A549 (cell line): ENCODE measurements around the gene SHROOM2. TPM values are rescaled to one million over a fixed set of nuclear protein-coding genes. Genes with fewer than 3 reads are reported as not detected.

Source experiments
- ATAC-seq, 2 experiments: fragments of 200-7000 bp in 1 of 2; fragments of >200 bp in 1 of 2; cut with Nextera tagmentation in 1 of 2; cut with Tn5 transposase in 1 of 2; 3 replicates each; pipeline versions ENCODE4 v1.8.0 to v1.9.1; 2018 to 2020; ENCODE audit warnings: mild to moderate bottlenecking in 1 of 2, moderate library complexity in 1 of 2
- CTCF ChIA-PET: fragments of 300-600 bp; sonication (Branson Sonifier 250); formaldehyde crosslinking; extraction: SDS; loops from one replicate; lab custom pipeline; 2021; ENCODE audit warnings: antibody characterized with exemption, inconsistent platforms; lab: Yijun Ruan, JAX
- POLR2A ChIA-PET: fragments of 350-600 bp; formaldehyde crosslinking; extraction: SDS; loops from one replicate; lab custom pipeline; 2021; ENCODE audit warnings: antibody characterized with exemption, inconsistent platforms; lab: Yijun Ruan, JAX
- DNase-seq, 2 experiments: peaks; one replicate each; pipeline versions ENCODE4 v3.0.0 to v3.0.0-alpha.2; 2011 to 2016; ENCODE audit warnings: low read depth in 1 of 2, low spot score in 1 of 2
- FAIRE-seq: peaks from 2 replicates; lab custom pipeline; 2011; peaks lifted over from hg19 to GRCh38; lab: Jason Lieb, UNC
- H3K27ac ChIP-seq, 2 experiments: fragments of >200 bp; sonication (Bioruptor Twin); formaldehyde crosslinking; 3 replicates each; pipeline ENCODE4 v1.5.1; 2016 to 2017
- H3K4me1 ChIP-seq: fragments of >200 bp; sonication (Bioruptor Twin); formaldehyde crosslinking; 3 replicates; pipeline ENCODE4 v1.6.1; 2016
- H3K4me2 ChIP-seq: fragments of >200 bp; sonication (Bioruptor Twin); formaldehyde crosslinking; 3 replicates; pipeline ENCODE4 v1.6.1; 2016
- H3K4me3 ChIP-seq: fragments of >200 bp; sonication (Bioruptor Twin); formaldehyde crosslinking; 3 replicates; pipeline ENCODE4 v1.5.1; 2016
- H3K9me3 ChIP-seq: fragments of >200 bp; sonication (Bioruptor Twin); formaldehyde crosslinking; 3 replicates; pipeline ENCODE4 v1.6.1; 2016
- ATOH8 ChIP-seq: fragments of 250-450 bp; sonication (Bioruptor Pico); IDR thresholded peaks from 2 replicates; pipeline ENCODE4 v1.5.0; 2020; ENCODE audit warnings: low read depth, mild to moderate bottlenecking, moderate library complexity
- CBX2 ChIP-seq: fragments of 200-600 bp; sonication (generic); IDR thresholded peaks from 2 replicates; pipeline ENCODE4 v1.6.1; 2016; ENCODE audit warnings: low read depth, mild to moderate bottlenecking, borderline replicate concordance
- CHD2 ChIP-seq: fragments of 150-350 bp; IDR thresholded peaks from 2 replicates; pipeline ENCODE4 v1.6.1; 2014; ENCODE audit warnings: low read length; ENCODE audit not compliant: partially characterized antibody
- E2F6 ChIP-seq: IDR thresholded peaks from 2 replicates; pipeline ENCODE4 v1.6.1; 2012; ENCODE audit warnings: low read depth, borderline replicate concordance
- EHF ChIP-seq: fragments of 250-450 bp; sonication (Bioruptor Pico); IDR thresholded peaks from 2 replicates; pipeline ENCODE4 v1.5.0; 2020; ENCODE audit warnings: mild to moderate bottlenecking
- EHMT2 ChIP-seq: fragments of 200-600 bp; sonication (generic); IDR thresholded peaks from 2 replicates; pipeline ENCODE4 v1.6.1; 2016; ENCODE audit warnings: antibody characterized with exemption, low read depth, mild to moderate bottlenecking, moderate library complexity
- EP300 ChIP-seq, 2 experiments: fragments of >200 bp; sonication (Bioruptor Twin); formaldehyde crosslinking; IDR thresholded peaks; 2 replicates in 1 of 2; 3 replicates in 1 of 2; pipeline ENCODE4 v1.6.1; 2016 to 2017
- HES2 ChIP-seq: fragments of >200 bp; sonication (Bioruptor Twin); formaldehyde crosslinking; IDR thresholded peaks from 2 replicates; pipeline ENCODE4 v1.6.1; 2016
- JUN ChIP-seq, 2 experiments: fragments of >200 bp; sonication (Bioruptor Twin); formaldehyde crosslinking; IDR thresholded peaks; 2 replicates in 1 of 2; 3 replicates in 1 of 2; pipeline ENCODE4 v1.6.1; 2016 to 2017
- MAZ ChIP-seq: fragments of 150-350 bp; IDR thresholded peaks from 2 replicates; pipeline ENCODE4 v1.6.1; 2014; ENCODE audit warnings: antibody characterized with exemption, low read depth, low read length, borderline replicate concordance
- NFE2L2 ChIP-seq: fragments of 150-350 bp; conservative IDR thresholded peaks from 2 replicates; pipeline ENCODE4 v1.6.1; 2014; ENCODE audit warnings: low read length
- NPAS2 ChIP-seq: fragments of 250-450 bp; sonication (Bioruptor Pico); IDR thresholded peaks from 2 replicates; pipeline ENCODE4 v1.8.0; 2022; ENCODE audit warnings: mild to moderate bottlenecking, moderate library complexity, borderline replicate concordance
- NR3C1 ChIP-seq: fragments of >200 bp; sonication (Bioruptor Twin); formaldehyde crosslinking; IDR thresholded peaks from 3 replicates; pipeline ENCODE4 v1.6.1; 2017
- PHF8 ChIP-seq: fragments of 200-600 bp; sonication (generic); IDR thresholded peaks from 2 replicates; pipeline ENCODE4 v1.6.1; 2016; ENCODE audit warnings: low read depth, mild to moderate bottlenecking, antibody characterized with exemption, moderate library complexity, borderline replicate concordance
- RARB ChIP-seq: fragments of 250-450 bp; sonication (Bioruptor Pico); IDR thresholded peaks from 2 replicates; pipeline ENCODE4 v1.8.0; 2021; ENCODE audit warnings: mild to moderate bottlenecking, moderate library complexity
- SREBF2 ChIP-seq: fragments of 450-650 bp; IDR thresholded peaks from 2 replicates; pipeline ENCODE4 v1.6.1; 2014; ENCODE audit warnings: mild to moderate bottlenecking, moderate library complexity
- TFCP2L1 ChIP-seq: fragments of 250-450 bp; sonication (Bioruptor Pico); IDR thresholded peaks from 2 replicates; pipeline ENCODE4 v1.5.0; 2021; ENCODE audit warnings: mild to moderate bottlenecking
- TP53 ChIP-seq: fragments of 250-450 bp; sonication (Bioruptor Pico); IDR thresholded peaks from 2 replicates; pipeline ENCODE4 v1.5.0; 2021; ENCODE audit warnings: mild to moderate bottlenecking, moderate library complexity
- USF2 ChIP-seq: fragments of 450-650 bp; IDR thresholded peaks from 2 replicates; pipeline ENCODE4 v1.6.1; 2014; ENCODE audit warnings: antibody characterized with exemption
- ZC3H11A ChIP-seq: fragments of 450-650 bp; IDR thresholded peaks from 2 replicates; pipeline ENCODE4 v1.6.1; 2014; ENCODE audit warnings: antibody characterized with exemption, mild to moderate bottlenecking
- WGBS: methylation state at CpG from one replicate; pipeline ENCODE4 v1.1.6; 2017; ENCODE audit errors: missing lambda C conversion rate; 5-methylcytosine and 5-hydroxymethylcytosine counted together
- polyA plus RNA-seq, 4 experiments: library from polyadenylated mRNA; depleted of rRNA in 3 of 4; stranded (reverse); fragments of >200 nt; fragmentation: RNase III in 1 of 4; extraction: RNeasy Plus Mini Kit Qiagen cat#74134 plus additional on column Dnase treatment in 1 of 4; gene quantifications; 2 replicates in 3 of 4; 3 replicates in 1 of 4; pipeline ENCODE4 v1.2.3, GENCODE V29; 2011 to 2017

The SHROOM2 gene
- polyA plus RNA-seq, 2 of the 4 experiments (the other 2 are of a cell fraction): 0.12 to 0.27 TPM

GRCh38 chrX:9790866-9791265 lies 4.6 kb downstream of the SHROOM2 start:
- Histone ChIP-seq H3K4me1 (peaks cover 9% of the 10 kb centered on the region), H3K27ac (no peak overlapping the region), H3K4me3 (no peak overlapping the region), H3K4me2 (no peak overlapping the region), H3K9me3 (no peaks in the 10 kb centered on the region)
- DNase-seq: no peak
- WGBS: 82% methylated on average over 6 of the region's 6 CpGs
- no peak for ATAC-seq
- ChIA-PET CTCF (interaction anchor here (1.7 kb wide), 1 partner anchor 34 kb away, joined by 5 read pairs; no protein-coding TSS in a partner anchor), POLR2A (no interaction called here)
- FAIRE-seq: no peak
- no peak for TF ChIP-seq TFCP2L1

- POLR2A ChIA-PET: no interaction called here
- CTCF ChIA-PET: no interaction called here
- 55% methylated on average over 7 of the region's 7 CpGs for WGBS
- ATAC-seq (no peak), FAIRE-seq (no peak), DNase-seq (no peak)
- TF ChIP-seq HES2: no peak
- no peak for TF ChIP-seq USF2
- no peak for TF ChIP-seq TFCP2L1
- TF ChIP-seq NPAS2 (CRISPR knock-in tag): no peak
- no peak for TF ChIP-seq PHF8
- TF ChIP-seq EP300 (IDR thresholded peaks at IDR 0.05): no peak
- no peak for TF ChIP-seq EHMT2
- no peak for TF ChIP-seq EHF (CRISPR knock-in tag)
- no peak for TF ChIP-seq ZC3H11A
- no peak for TF ChIP-seq TP53 (CRISPR knock-in tag)
- TF ChIP-seq ATOH8 (CRISPR knock-in tag): no peak
- TF ChIP-seq JUN (IDR thresholded peaks at IDR 0.05): no peak
- no peak for TF ChIP-seq CBX2
- TF ChIP-seq CHD2: no peak
- no peak overlapping the region for H3K4me3 ChIP-seq
- no peaks in the 10 kb centered on the region; the same call in 2 of the 3 replicates for H3K4me1 ChIP-seq
- H3K4me2 ChIP-seq: no peak overlapping the region
- no peaks in the 10 kb centered on the region for H3K9me3 ChIP-seq
- no peak overlapping the region for H3K27ac ChIP-seq
These were observed 8.3 kb downstream of the SHROOM2 start for GRCh38 chrX:9794495-9794894.

GRCh38 chrX:9797384-9798360 lies 11.4 kb downstream of the SHROOM2 start:
- H3K4me1 ChIP-seq: no peaks in the 10 kb centered on the region
- H3K27ac ChIP-seq: no peak overlapping the region
- TF ChIP-seq PHF8 (no peak), TFCP2L1 (no peak), NR3C1 (no peak), MAZ (no peak), JUN (IDR thresholded peaks at IDR 0.05) (no peak), SREBF2 (no peak), E2F6 (no peak), RARB (CRISPR knock-in tag) (no peak), CBX2 (no peak), NFE2L2 (no peak), NPAS2 (CRISPR knock-in tag) (no peak)
- TF ChIP-seq, all 56 proteins: peak for 0
- 55% methylated on average over 10 of the region's 11 CpGs for WGBS
- Histone ChIP-seq H3K4me2 (no peak overlapping the region), H3K9me3 (peaks cover 12% of the 10 kb centered on the region; the same call in 2 of the 3 replicates), H3K4me3 (no peak overlapping the region)
- DNase-seq (no peak), FAIRE-seq (no peak), ATAC-seq (no peak)
- POLR2A ChIA-PET: no interaction called here
- CTCF ChIA-PET: no interaction called here
